Vagina (tissue), 2 donors: ENCODE data around the gene TRAPPC13.
"Not testable (repeated sequence)": the region's sequence is repeated elsewhere in the genome, so short reads cannot be mapped to it uniquely, and the experiment has no call there.

Source experiments
- POLR2A ChIP-seq, 2 donors: fragments of 450-650 bp; IDR thresholded peaks; one replicate each; pipeline ENCODE4 v1.6.1; 2017; ENCODE audit warnings: antibody characterized with exemption in 2 of 2, mild to moderate bottlenecking in 2 of 2, moderate library complexity in 2 of 2
- POLR2AphosphoS5 ChIP-seq, 2 donors: sonication (generic); formaldehyde crosslinking; IDR thresholded peaks; one replicate each; pipeline ENCODE4 v1.9.0; 2017; ENCODE audit warnings: antibody characterized with exemption in 2 of 2, mild to moderate bottlenecking in 2 of 2, low read depth in 1 of 2; ENCODE audit not compliant: insufficient read depth in 1 of 2
- TF ChIP-seq, protein P1 (sequence below), 3 experiments: fragments of 450-650 bp in 2 of 3; fragments of 200-600 bp in 1 of 3; sonication (generic) in 1 of 3; IDR thresholded peaks; one replicate each; pipeline ENCODE4 v1.5.1; 2017 to 2019; ENCODE audit warnings: antibody characterized with exemption in 3 of 3, mild to moderate bottlenecking in 2 of 3, moderate library complexity in 2 of 3

DNA sequence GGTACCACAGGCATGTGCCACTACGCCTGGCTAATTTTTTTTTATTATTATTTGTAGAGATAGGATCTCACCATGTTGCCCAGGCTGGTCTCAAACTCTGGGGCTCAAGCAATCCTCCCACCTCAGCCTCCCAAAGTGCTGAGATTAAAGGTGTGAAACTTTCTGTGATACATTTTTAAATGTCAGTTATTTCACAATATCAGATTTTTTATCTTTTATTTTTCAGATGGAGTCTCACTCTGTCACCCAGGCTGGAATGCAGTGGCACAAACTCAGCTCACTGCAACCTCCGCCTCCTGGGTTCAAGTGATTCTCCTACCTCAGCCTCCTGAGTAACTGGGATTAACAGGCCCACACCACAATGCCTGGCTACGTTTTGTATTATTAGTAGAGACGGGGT is 2.9 kb upstream of the TRAPPC13 start:
- TF ChIP-seq POLR2A (IDR thresholded peaks at IDR 0.05); POLR2AphosphoS5 (IDR thresholded peaks at IDR 0.05; ENCODE audit: insufficient read depth in 1 of 2, low read depth in 1 of 2): not testable (repeated sequence)
- TF ChIP-seq, protein P1, sequence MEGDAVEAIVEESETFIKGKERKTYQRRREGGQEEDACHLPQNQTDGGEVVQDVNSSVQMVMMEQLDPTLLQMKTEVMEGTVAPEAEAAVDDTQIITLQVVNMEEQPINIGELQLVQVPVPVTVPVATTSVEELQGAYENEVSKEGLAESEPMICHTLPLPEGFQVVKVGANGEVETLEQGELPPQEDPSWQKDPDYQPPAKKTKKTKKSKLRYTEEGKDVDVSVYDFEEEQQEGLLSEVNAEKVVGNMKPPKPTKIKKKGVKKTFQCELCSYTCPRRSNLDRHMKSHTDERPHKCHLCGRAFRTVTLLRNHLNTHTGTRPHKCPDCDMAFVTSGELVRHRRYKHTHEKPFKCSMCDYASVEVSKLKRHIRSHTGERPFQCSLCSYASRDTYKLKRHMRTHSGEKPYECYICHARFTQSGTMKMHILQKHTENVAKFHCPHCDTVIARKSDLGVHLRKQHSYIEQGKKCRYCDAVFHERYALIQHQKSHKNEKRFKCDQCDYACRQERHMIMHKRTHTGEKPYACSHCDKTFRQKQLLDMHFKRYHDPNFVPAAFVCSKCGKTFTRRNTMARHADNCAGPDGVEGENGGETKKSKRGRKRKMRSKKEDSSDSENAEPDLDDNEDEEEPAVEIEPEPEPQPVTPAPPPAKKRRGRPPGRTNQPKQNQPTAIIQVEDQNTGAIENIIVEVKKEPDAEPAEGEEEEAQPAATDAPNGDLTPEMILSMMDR (IDR thresholded peaks at IDR 0.05), result not testable (repeated sequence)
